Ishikawa (cell line): ENCODE measurements around the gene FGD3.

Experiments used
- EP300 ChIP-seq: IDR thresholded peaks from 2 replicates; pipeline ENCODE4 v1.6.1; 2012; ENCODE audit warnings: borderline replicate concordance
- MAX ChIP-seq: IDR thresholded peaks from 2 replicates; pipeline ENCODE4 v1.6.1; 2012
- RAD21 ChIP-seq: IDR thresholded peaks from 2 replicates; pipeline ENCODE4 v1.6.1; 2012; ENCODE audit warnings: low read depth
- TAF1 ChIP-seq: IDR thresholded peaks from 2 replicates; pipeline ENCODE4 v1.6.1; 2012; ENCODE audit warnings: low read depth, mild to moderate bottlenecking
- USF1 ChIP-seq: IDR thresholded peaks from 2 replicates; pipeline ENCODE4 v1.6.1; 2012
- YY1 ChIP-seq: IDR thresholded peaks from 2 replicates; pipeline ENCODE4 v1.6.1; 2012; ENCODE audit warnings: low read depth

DNA sequence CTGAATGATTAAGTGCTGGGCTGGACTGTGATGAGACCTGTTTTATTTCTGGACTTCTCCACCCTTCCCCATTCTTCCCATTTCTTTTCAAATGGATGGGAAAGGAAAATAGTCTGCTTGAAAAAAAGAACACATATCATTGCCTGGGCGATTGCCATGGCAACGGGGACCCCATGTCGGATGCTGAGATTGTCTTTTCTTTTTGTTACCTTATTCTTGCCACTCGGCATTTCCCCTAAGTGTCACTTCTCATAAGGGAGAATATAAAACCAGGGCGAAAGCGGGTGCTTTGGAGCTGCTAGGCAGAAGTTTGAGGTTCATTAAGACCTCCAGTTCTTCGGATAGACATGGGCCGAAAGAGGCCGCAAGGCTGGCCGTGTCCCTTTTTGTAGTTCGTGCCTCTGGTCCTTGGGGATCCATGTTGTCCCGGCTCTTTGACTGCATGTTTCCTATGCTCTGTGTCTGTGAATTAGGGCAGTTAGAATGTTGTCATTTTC, 763 bp downstream of the FGD3 start:
- TF ChIP-seq USF1 (no peak), RAD21 (no peak), MAX (no peak), YY1 (no peak), EP300 (no peak), TAF1 (no peak)
